Thyroid gland (tissue), 4 donors: ENCODE data around the gene VPS26B. TPM values are rescaled to one million over a fixed set of nuclear protein-coding genes. Genes with fewer than 3 reads are reported as not detected.

Experiments
- DNase-seq, 2 donors: peaks; one replicate each; pipeline ENCODE4 v3.0.0-alpha.2; 2019
- H3K27ac ChIP-seq, 3 donors: fragments of 200-600 bp; sonication (generic); 1 replicate in 2 of 3; 2 replicates in 1 of 3; pipeline ENCODE4 v1.5.1; 2016 to 2019; ENCODE audit warnings: mild to moderate bottlenecking in 1 of 3, moderate library complexity in 1 of 3
- H3K27me3 ChIP-seq: fragments of 200-600 bp; sonication (generic); one replicate; pipeline ENCODE4 v1.5.1; 2019
- H3K36me3 ChIP-seq, 2 donors: fragments of 200-600 bp; sonication (generic); one replicate each; pipeline ENCODE4 v1.5.1; 2016 to 2019
- H3K4me1 ChIP-seq, 2 donors: fragments of 200-600 bp; sonication (generic); one replicate each; pipeline ENCODE4 v1.5.1; 2017 to 2019
- H3K4me3 ChIP-seq, 3 donors: fragments of 200-600 bp; sonication (generic); replicated peaks in 1 of 3; 1 replicate in 2 of 3; 2 replicates in 1 of 3; pipeline ENCODE4 v1.5.1; 2016; ENCODE audit warnings: mild to moderate bottlenecking in 1 of 3
- H3K9me3 ChIP-seq: fragments of 200-600 bp; sonication (generic); one replicate; pipeline ENCODE4 v1.5.1; 2017
- CTCF ChIP-seq, 6 experiments: fragments of 200-600 bp in 3 of 6; fragments of 450-650 bp in 3 of 6; sonication (generic) in 3 of 6; IDR thresholded peaks; one replicate each; pipeline ENCODE4 v1.5.1; 2016 to 2019; ENCODE audit warnings: antibody characterized with exemption in 6 of 6, mild to moderate bottlenecking in 2 of 6, inconsistent platforms in 1 of 6, moderate library complexity in 1 of 6
- POLR2A ChIP-seq, 2 donors: fragments of 450-650 bp; IDR thresholded peaks; one replicate each; pipeline ENCODE4 v1.6.1; 2017; ENCODE audit warnings: antibody characterized with exemption in 2 of 2, mild to moderate bottlenecking in 2 of 2, moderate library complexity in 1 of 2
- WGBS, 2 donors: methylation state at CpG; one replicate each; pipeline ENCODE4 v1.1.5; 2017; 5-methylcytosine and 5-hydroxymethylcytosine counted together
- intact Hi-C: fragments of 100-400 bp; cut with DNase I; formaldehyde crosslinking; loops from one replicate; pipeline ENCODE4 v1.15.1; 2023
- total RNA-seq, 4 donors: library from RNA; depleted of rRNA; stranded (reverse); fragments of >200 nt; gene quantifications; one replicate each; pipeline ENCODE4 v1.2.3, GENCODE V29; 2016

The VPS26B gene
- total RNA-seq, 4 donors from 2014 or later: 40.8 to 51.3 (median 44.4) TPM

DNA sequence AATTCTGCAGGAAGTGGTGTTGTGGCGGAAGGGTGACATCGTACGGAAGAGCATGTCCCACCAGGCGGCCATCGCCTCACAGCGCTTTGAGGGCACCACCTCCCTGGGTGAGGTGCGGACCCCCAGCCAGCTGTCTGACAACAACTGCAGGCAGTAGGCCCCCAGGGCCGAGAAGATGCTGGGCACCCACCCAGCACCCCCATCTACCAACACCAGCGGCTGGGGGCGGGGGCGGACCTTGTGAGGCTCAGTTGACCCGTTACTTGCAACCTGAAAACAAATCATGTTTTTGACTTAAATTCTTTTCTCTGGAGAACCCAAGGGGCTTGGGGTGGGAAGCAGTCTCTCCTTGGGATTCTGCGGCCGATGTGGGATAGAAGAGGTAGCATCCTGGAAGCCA lies 21.0 kb downstream of the VPS26B start:
- no peak for TF ChIP-seq CTCF (IDR thresholded peaks at IDR 0.05)
- no peak for TF ChIP-seq POLR2A (IDR thresholded peaks at IDR 0.05)
- Histone ChIP-seq H3K27ac (no peak overlapping the region), H3K4me3 (no peak overlapping the region), H3K36me3 (peaks cover 62 to 71% of the 10 kb centered on the region in 2 donors), H3K27me3 (no peaks in the 10 kb centered on the region), H3K4me1 (no peaks in the 10 kb centered on the region), H3K9me3 (no peaks in the 10 kb centered on the region)
- intact Hi-C loops: no loop called here
- WGBS, 2 donors: 94 to 97% methylated on average over 12 to 13 of the region's 14 CpGs
- no peak for DNase-seq

GRCh38 chr11:134246100-134246499 lies 21.6 kb downstream of the VPS26B start:
- peaks cover 62 to 72% of the 10 kb centered on the region in 2 donors for H3K36me3 ChIP-seq
- TF ChIP-seq POLR2A (IDR thresholded peaks at IDR 0.05) (no peak), CTCF (IDR thresholded peaks at IDR 0.05) (no peak)
- 89 to 95% methylated on average over 11 of the region's 11 CpGs for WGBS, 2 donors
- no peaks in the 10 kb centered on the region for H3K4me1 ChIP-seq
- no peak for DNase-seq
- no peak overlapping the region for H3K27ac ChIP-seq
- no peaks in the 10 kb centered on the region for H3K27me3 ChIP-seq
- intact Hi-C loops: no loop called here
- no peak overlapping the region for H3K4me3 ChIP-seq
- H3K9me3 ChIP-seq: no peaks in the 10 kb centered on the region

GRCh38 chr11:134246678-134247077 lies 22.2 kb downstream of the VPS26B start:
- no peak overlapping the region for H3K27ac ChIP-seq
- H3K27me3 ChIP-seq: no peaks in the 10 kb centered on the region
- H3K4me3 ChIP-seq: no peak overlapping the region
- peaks cover 62 to 66% of the 10 kb centered on the region in 2 donors for H3K36me3 ChIP-seq
- 84 to 93% methylated on average over 4 of the region's 4 CpGs for WGBS, 2 donors
- TF ChIP-seq CTCF (IDR thresholded peaks at IDR 0.05): no peak
- no peak for TF ChIP-seq POLR2A (IDR thresholded peaks at IDR 0.05)
- DNase-seq: no peak
- no peaks in the 10 kb centered on the region for H3K4me1 ChIP-seq
- H3K9me3 ChIP-seq: no peaks in the 10 kb centered on the region
- intact Hi-C loops: no loop called here

DNA sequence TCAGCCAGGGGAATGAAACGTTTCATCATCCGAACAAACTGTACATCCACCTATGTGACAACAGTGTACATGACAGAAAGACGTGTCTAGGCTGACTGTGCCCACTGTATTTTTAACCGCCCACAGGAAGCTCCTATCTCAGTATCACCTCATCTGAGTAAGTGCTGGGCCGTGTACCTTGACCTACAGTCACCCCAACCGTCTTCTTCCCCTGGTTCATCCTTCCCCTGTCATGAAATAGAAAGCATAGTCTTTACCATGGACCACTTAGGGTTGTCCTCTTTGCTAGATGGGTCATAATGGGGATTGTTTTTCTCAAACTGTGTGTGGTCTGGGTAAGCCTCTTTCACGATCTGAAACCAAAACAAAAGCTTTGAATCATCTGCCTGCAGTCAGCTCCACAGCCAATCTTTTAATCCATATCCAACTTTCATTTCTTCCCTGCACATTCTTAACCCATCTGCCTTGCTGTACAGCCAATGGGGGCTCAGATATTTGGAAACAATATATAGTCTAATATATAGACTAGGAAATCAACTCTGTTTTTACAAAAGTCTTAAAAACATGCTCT lies 24.5 kb downstream of the VPS26B start:
- peaks cover 8% of the 10 kb centered on the region in 2 donors for H3K4me1 ChIP-seq
- H3K27me3 ChIP-seq: no peaks in the 10 kb centered on the region
- H3K36me3 ChIP-seq: peaks cover 49 to 53% of the 10 kb centered on the region in 2 donors
- TF ChIP-seq POLR2A (IDR thresholded peaks at IDR 0.05): no peak
- TF ChIP-seq CTCF (IDR thresholded peaks at IDR 0.05): no peak
- H3K27ac ChIP-seq: no peak overlapping the region
- H3K4me3 ChIP-seq: no peak overlapping the region
- no peaks in the 10 kb centered on the region for H3K9me3 ChIP-seq
- intact Hi-C loops: no loop called here
- WGBS, 2 donors: 81 to 87% methylated on average over 7 of the region's 7 CpGs
- DNase-seq: no peak

DNA sequence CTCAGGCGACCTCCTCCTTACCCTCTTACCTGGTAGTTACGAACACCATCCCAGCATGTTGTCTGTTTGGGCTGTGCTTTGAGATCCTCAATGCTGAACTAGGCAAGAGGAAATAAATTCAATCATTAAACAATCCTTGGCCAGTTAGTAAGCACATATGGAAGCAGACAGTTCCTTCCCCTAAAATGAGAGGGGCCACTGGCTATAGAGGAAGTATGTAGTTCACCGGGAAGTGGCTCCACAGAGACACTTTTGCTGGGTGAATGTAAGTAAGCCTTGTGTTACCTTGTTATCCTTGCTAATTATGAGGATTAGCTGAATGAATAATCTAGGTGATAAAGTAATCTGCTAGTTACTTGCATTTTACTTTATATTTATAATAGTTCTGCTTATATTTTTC lies 25.8 kb downstream of the VPS26B start:
- Histone ChIP-seq H3K27ac (no peak overlapping the region), H3K4me3 (no peak overlapping the region), H3K27me3 (no peaks in the 10 kb centered on the region), H3K4me1 (peaks cover 12 to 14% of the 10 kb centered on the region in 2 donors), H3K36me3 (peaks cover 36 to 42% of the 10 kb centered on the region in 2 donors), H3K9me3 (no peaks in the 10 kb centered on the region)
- intact Hi-C loops: loop anchor here (2.0 to 5.0 kb wide), 2 partner anchors 23 to 82 kb away; partner anchors contain the start of gene GLB1L2
- no peak for DNase-seq
- WGBS, 2 donors: 97 to 98% methylated on average over 3 of the region's 3 CpGs
- TF ChIP-seq CTCF (IDR thresholded peaks at IDR 0.05) (no peak), POLR2A (IDR thresholded peaks at IDR 0.05) (no peak)
